PC-9 (cell line): ENCODE data around the gene RAB30. TPM values are rescaled to one million over a fixed set of nuclear protein-coding genes. Genes with fewer than 3 reads are reported as not detected.
A peak's percentile ranks its signal among the peaks of the same experiment; 100 is the strongest.

Experiments used
- BruUV-seq: library from RNA; stranded (reverse); fragments of 400-500 nt; replicated peaks from 2 replicates; lab custom pipeline; 2021; lab: Mats Ljungman, UMichigan
- CTCF ChIA-PET: fragments of 300-600 bp; sonication (Branson Sonifier 250); formaldehyde crosslinking; loops from one replicate; lab custom pipeline; 2022; ENCODE audit warnings: antibody characterized with exemption; lab: Charles Lee
- POLR2A ChIA-PET: fragments of 300-600 bp; sonication (Branson Sonifier 250); formaldehyde crosslinking; loops from one replicate; lab custom pipeline; 2022; ENCODE audit warnings: antibody characterized with exemption; ENCODE audit not compliant: unreplicated experiment; lab: Charles Lee
- DNase-seq, 2 experiments: peaks; one replicate each; pipeline versions ENCODE4 v3.0.0 to v3.0.0-alpha.2; 2015 to 2022; ENCODE audit warnings: mixed read lengths in 1 of 2
- H2AFZ ChIP-seq: fragments of 200-600 bp; sonication (generic); 2 replicates; pipeline ENCODE4 v1.8.1; 2017; ENCODE audit warnings: antibody characterized with exemption
- H3F3A ChIP-seq: fragments of 200-600 bp; sonication (generic); 2 replicates; pipeline ENCODE4 v1.8.1; 2017; ENCODE audit warnings: antibody characterized with exemption, mild to moderate bottlenecking, low read depth; ENCODE audit not compliant: insufficient read depth
- H3K27ac ChIP-seq: fragments of 200-600 bp; sonication (generic); 2 replicates; pipeline ENCODE4 v1.6.1; 2016; ENCODE audit warnings: mixed run types
- H3K27me3 ChIP-seq: fragments of 200-600 bp; sonication (generic); 2 replicates; pipeline ENCODE4 v1.6.1; 2016; ENCODE audit warnings: low read depth, mixed run types; ENCODE audit not compliant: insufficient read depth
- H3K36me3 ChIP-seq: fragments of 200-600 bp; sonication (generic); 2 replicates; pipeline ENCODE4 v1.6.1; 2016; ENCODE audit warnings: low read depth, mixed run types
- H3K4me1 ChIP-seq: fragments of 200-600 bp; sonication (generic); replicated peaks from 2 replicates; pipeline ENCODE4 v1.6.1; 2016; ENCODE audit warnings: mixed run types; ENCODE audit not compliant: insufficient read depth
- H3K4me2 ChIP-seq: fragments of 200-600 bp; sonication (generic); 2 replicates; pipeline ENCODE4 v1.6.1; 2017; ENCODE audit warnings: mixed run types
- H3K4me3 ChIP-seq: fragments of 200-600 bp; sonication (generic); 2 replicates; pipeline ENCODE4 v1.6.1; 2016; ENCODE audit warnings: mixed run types
- H3K79me2 ChIP-seq: fragments of 200-600 bp; sonication (generic); 2 replicates; pipeline ENCODE4 v1.6.1; 2017; ENCODE audit warnings: low read depth, mixed run types
- H3K9me2 ChIP-seq: fragments of 200-600 bp; sonication (generic); 2 replicates; pipeline ENCODE4 v1.8.1; 2017; ENCODE audit warnings: mild to moderate bottlenecking; ENCODE audit not compliant: insufficient read depth
- H3K9me3 ChIP-seq: fragments of 200-600 bp; sonication (generic); 2 replicates; pipeline ENCODE4 v1.8.1; 2016; ENCODE audit warnings: low read depth; ENCODE audit not compliant: insufficient read depth
- H4K20me1 ChIP-seq: fragments of 200-600 bp; sonication (generic); 2 replicates; pipeline ENCODE4 v1.8.1; 2017; ENCODE audit not compliant: insufficient read depth
- CTCF ChIP-seq: fragments of 200-600 bp; sonication (generic); conservative IDR thresholded peaks from 2 replicates; pipeline ENCODE4 v1.6.1; 2017; ENCODE audit warnings: mixed run types, antibody characterized with exemption, mild to moderate bottlenecking, moderate library complexity
- EZH2 ChIP-seq: fragments of 200-600 bp; sonication (generic); IDR thresholded peaks from 2 replicates; pipeline ENCODE4 v1.8.0; 2017; ENCODE audit warnings: antibody characterized with exemption, low read depth
- intact Hi-C: fragments of 100-400 bp; cut with micrococcal nuclease; formaldehyde crosslinking; loops from one replicate; pipeline ENCODE4 v1.10.0; 2022; ENCODE audit not compliant: unreplicated experiment
- total RNA-seq: library from RNA; stranded (reverse); gene quantifications from 2 replicates; pipeline ENCODE4 v1.2.3, GENCODE V29; 2021

The RAB30 gene
- total RNA-seq, 1 experiment from 2014 or later: 3.6 TPM

- peak in 1 of 2 experiments; percentile 73 for DNase-seq
- Histone ChIP-seq H3K36me3 (no peaks in the 10 kb centered on the region), H3K9me3 (no peaks in the 10 kb centered on the region), H3K9me2 (no peaks in the 10 kb centered on the region), H3K4me3 (no peak overlapping the region), H4K20me1 (no peaks in the 10 kb centered on the region), H3K4me1 (peaks cover 22% of the 10 kb centered on the region), H3K4me2 (peak overlapping the region; percentile 22), H3F3A (peaks cover 11% of the 10 kb centered on the region; the same call in 1 of the 2 replicates), H2AFZ (no peak overlapping the region), H3K79me2 (no peaks in the 10 kb centered on the region), H3K27me3 (no peaks in the 10 kb centered on the region), H3K27ac (no peak overlapping the region)
- ChIA-PET CTCF (no interaction called here), POLR2A (interaction anchor here (0.6 kb wide), 1 partner anchor 9 kb away, joined by 3 read pairs; no protein-coding TSS in a partner anchor)
- TF ChIP-seq EZH2 (no peak), CTCF (no peak)
- BruUV-seq: no TSS peak
- intact Hi-C loops: no loop called here
Measured at GRCh38 chr11:83025267-83025704, 46.4 kb downstream of the RAB30 start.

GRCh38 chr11:83024270-83024854 lies 47.3 kb downstream of the RAB30 start:
- peak overlapping the region; percentile 22; the same call in 1 of the 2 replicates for H3K4me2 ChIP-seq
- no peaks in the 10 kb centered on the region for H3K36me3 ChIP-seq
- POLR2A ChIA-PET: no interaction called here
- no peaks in the 10 kb centered on the region for H3K9me3 ChIP-seq
- no peaks in the 10 kb centered on the region for H3K9me2 ChIP-seq
- no peaks in the 10 kb centered on the region for H3K27me3 ChIP-seq
- peaks cover 11% of the 10 kb centered on the region; the same call in 1 of the 2 replicates for H3F3A ChIP-seq
- TF ChIP-seq EZH2 (no peak), CTCF (no peak)
- intact Hi-C loops: no loop called here
- no peak overlapping the region for H3K27ac ChIP-seq
- H2AFZ ChIP-seq: no peak overlapping the region
- no peak overlapping the region for H3K4me3 ChIP-seq
- H3K79me2 ChIP-seq: no peaks in the 10 kb centered on the region
- DNase-seq: no peak
- CTCF ChIA-PET: no interaction called here
- peaks cover 22% of the 10 kb centered on the region for H3K4me1 ChIP-seq
- H4K20me1 ChIP-seq: no peaks in the 10 kb centered on the region
- no TSS peak for BruUV-seq

GRCh38 chr11:83023410-83023809 lies 48.3 kb downstream of the RAB30 start:
- no peaks in the 10 kb centered on the region for H3K79me2 ChIP-seq
- TF ChIP-seq EZH2 (no peak), CTCF (no peak)
- POLR2A ChIA-PET: no interaction called here
- peaks cover 11% of the 10 kb centered on the region; the same call in 1 of the 2 replicates for H3F3A ChIP-seq
- no peak overlapping the region for H3K27ac ChIP-seq
- no TSS peak for BruUV-seq
- H4K20me1 ChIP-seq: no peaks in the 10 kb centered on the region
- intact Hi-C loops: no loop called here
- CTCF ChIA-PET: no interaction called here
- H3K4me1 ChIP-seq: peaks cover 22% of the 10 kb centered on the region
- H3K36me3 ChIP-seq: no peaks in the 10 kb centered on the region
- no peaks in the 10 kb centered on the region for H3K9me3 ChIP-seq
- H3K27me3 ChIP-seq: no peaks in the 10 kb centered on the region
- H3K4me2 ChIP-seq: no peak overlapping the region
- H2AFZ ChIP-seq: no peak overlapping the region
- no peak overlapping the region for H3K4me3 ChIP-seq
- no peak for DNase-seq
- no peaks in the 10 kb centered on the region for H3K9me2 ChIP-seq
